OCI-LY7 (cell line): ENCODE measurements around the gene IMP4. TPM values are rescaled to one million over a fixed set of nuclear protein-coding genes. Genes with fewer than 3 reads are reported as not detected.
A peak's percentile ranks its signal among the peaks of the same experiment; 100 is the strongest.

ENCODE experiments used
- BruUV-seq: library from RNA; stranded (reverse); fragments of 400-500 nt; replicated peaks from 2 replicates; lab custom pipeline; 2021; lab: Mats Ljungman, UMichigan
- CTCF ChIA-PET: fragments of 300-600 bp; sonication (Branson Sonifier 250); formaldehyde crosslinking; loops from one replicate; lab custom pipeline; 2022; ENCODE audit warnings: antibody characterized with exemption; ENCODE audit not compliant: unreplicated experiment; lab: Charles Lee
- POLR2A ChIA-PET: fragments of 300-600 bp; sonication (Branson Sonifier 250); formaldehyde crosslinking; loops from one replicate; lab custom pipeline; 2022; ENCODE audit warnings: antibody characterized with exemption; lab: Charles Lee
- DNase-seq: peaks from one replicate; pipeline ENCODE4 v3.0.0-alpha.2; 2015; ENCODE audit warnings: low spot score
- H2AFZ ChIP-seq: fragments of 200-600 bp; sonication (generic), shearing (Covaris generic); 2 replicates; pipeline ENCODE4 v1.6.1; 2014; ENCODE audit warnings: mild to moderate bottlenecking, antibody characterized with exemption, low read length, moderate library complexity
- H3K27ac ChIP-seq: fragments of 200-600 bp; sonication (generic); 2 replicates; pipeline ENCODE4 v1.5.1; 2014; ENCODE audit warnings: mixed run types, low read depth, mild to moderate bottlenecking, moderate library complexity, low read length, inconsistent platforms; ENCODE audit not compliant: poor library complexity, severe bottlenecking
- H3K36me3 ChIP-seq: fragments of 200-600 bp; sonication (generic); 2 replicates; pipeline ENCODE4 v1.6.1; 2014; ENCODE audit warnings: mild to moderate bottlenecking, antibody characterized with exemption, low read length, moderate library complexity, mixed read lengths; ENCODE audit not compliant: insufficient read depth
- H3K4me1 ChIP-seq: fragments of 200-600 bp; sonication (generic); 2 replicates; pipeline ENCODE4 v1.5.1; 2014; ENCODE audit warnings: mild to moderate bottlenecking, low read length; ENCODE audit not compliant: insufficient read depth, poor library complexity, severe bottlenecking
- H3K4me2 ChIP-seq: fragments of 200-600 bp; sonication (generic); 2 replicates; pipeline ENCODE4 v1.6.1; 2014; ENCODE audit warnings: mild to moderate bottlenecking, low read length
- H3K4me3 ChIP-seq: fragments of 200-600 bp; sonication (generic); 2 replicates; pipeline ENCODE4 v1.5.1; 2014; ENCODE audit warnings: mild to moderate bottlenecking, low read depth, low read length; ENCODE audit not compliant: poor library complexity, severe bottlenecking
- H3K79me2 ChIP-seq: fragments of 200-600 bp; sonication (generic); 2 replicates; pipeline ENCODE4 v1.6.1; 2016; ENCODE audit warnings: low read depth, mild to moderate bottlenecking, low read length, moderate library complexity, mixed read lengths; ENCODE audit not compliant: insufficient read depth
- H3K9me2 ChIP-seq: fragments of 200-600 bp; sonication (generic); 2 replicates; pipeline ENCODE4 v1.6.1; 2016; ENCODE audit warnings: mild to moderate bottlenecking, low read length, mixed read lengths; ENCODE audit not compliant: insufficient read depth
- H3K9me3 ChIP-seq: fragments of 200-600 bp; sonication (generic); 2 replicates; pipeline ENCODE4 v1.6.1; 2014; ENCODE audit warnings: mild to moderate bottlenecking, mixed run types, low read length, mixed read lengths
- H4K20me1 ChIP-seq: fragments of 200-600 bp; sonication (generic); 2 replicates; pipeline ENCODE4 v1.6.1; 2014; ENCODE audit warnings: mild to moderate bottlenecking, antibody characterized with exemption, low read length, moderate library complexity, mixed read lengths; ENCODE audit not compliant: insufficient read depth
- CTCF ChIP-seq: fragments of 200-600 bp; sonication (generic); conservative IDR thresholded peaks from 2 replicates; pipeline ENCODE4 v1.5.1; 2014; ENCODE audit warnings: mild to moderate bottlenecking, antibody characterized with exemption, low read length, moderate library complexity, mixed read lengths
- EZH2phosphoT487 ChIP-seq: fragments of 200-600 bp; sonication (generic); IDR thresholded peaks from 2 replicates; pipeline ENCODE4 v1.6.1; 2018; ENCODE audit warnings: low read depth, borderline replicate concordance, mild to moderate bottlenecking, mixed run types, antibody characterized with exemption, low read length, moderate library complexity, mixed read lengths
- intact Hi-C: fragments of 100-400 bp; cut with micrococcal nuclease; formaldehyde crosslinking; loops from one replicate; pipeline ENCODE4 v1.10.0; 2022; ENCODE audit not compliant: unreplicated experiment
- total RNA-seq, 2 experiments: library from RNA; depleted of rRNA in 1 of 2; stranded (reverse); fragments of >200 nt in 1 of 2; shearing (Covaris generic) in 1 of 2; gene quantifications; 2 replicates each; pipeline ENCODE4 v1.2.3, GENCODE V29; 2014 to 2022

Gene IMP4
- total RNA-seq, 2 experiments from 2014 or later = 266 to 314 TPM

- Histone ChIP-seq H4K20me1 (no peaks in the 10 kb centered on the region), H3K4me3 (peak overlapping the region; percentile 61), H3K27ac (peak overlapping the region; percentile 100), H3K9me3 (no peaks in the 10 kb centered on the region), H3K36me3 (no peaks in the 10 kb centered on the region), H3K4me2 (peak overlapping the region; percentile 91), H3K9me2 (no peaks in the 10 kb centered on the region), H3K79me2 (no peaks in the 10 kb centered on the region; the same call in 1 of the 2 replicates), H2AFZ (peak overlapping the region; percentile 65), H3K4me1 (peaks cover 73% of the 10 kb centered on the region)
- ChIA-PET CTCF (interaction anchor here (0.6 to 2.2 kb wide), 6 partner anchors 12 to 49 kb away, joined by 3 to 9 read pairs (median 6); partner anchors contain the start of gene IMP4), POLR2A (interaction anchor here (0.6 to 10.8 kb wide), 10 partner anchors 14 to 50 kb away, joined by 3 to 209 read pairs (median 10); partner anchors contain the start of genes IMP4 and PTPN18)
- no peak for TF ChIP-seq CTCF
- no peak for TF ChIP-seq EZH2phosphoT487
- peak; percentile 76 for DNase-seq
- intact Hi-C loops = no loop called here
- BruUV-seq = no TSS peak
Measured at GRCh38 chr2:130391058-130391871, 48.6 kb downstream of the IMP4 start.

GRCh38 chr2:130391872-130392670 is 49.4 kb downstream of the IMP4 start:
- no peaks in the 10 kb centered on the region for H3K36me3 ChIP-seq
- no peaks in the 10 kb centered on the region for H4K20me1 ChIP-seq
- peak overlapping the region; percentile 91 for H3K4me2 ChIP-seq
- intact Hi-C loops = no loop called here
- BruUV-seq = TSS peak; percentile 20
- peak overlapping the region; percentile 65; the same call in 1 of the 2 replicates for H2AFZ ChIP-seq
- peak overlapping the region; percentile 61 for H3K4me3 ChIP-seq
- H3K27ac ChIP-seq = peak overlapping the region; percentile 100
- TF ChIP-seq CTCF (peak; percentile 21; the same call in 1 of the 2 replicates), EZH2phosphoT487 (no peak)
- H3K9me2 ChIP-seq = no peaks in the 10 kb centered on the region
- H3K79me2 ChIP-seq = no peaks in the 10 kb centered on the region
- ChIA-PET CTCF (no interaction called here), POLR2A (interaction anchor here (1.2 to 1.9 kb wide), 3 partner anchors 15 to 51 kb away, joined by 3 to 9 read pairs (median 5); partner anchors contain the start of gene IMP4)
- peak; percentile 9 for DNase-seq
- H3K4me1 ChIP-seq = peaks cover 65% of the 10 kb centered on the region
- no peaks in the 10 kb centered on the region for H3K9me3 ChIP-seq
